Islet precursor cell (in vitro differentiated cells): Measurements from ENCODE around the gene TEX19.
"Not testable (repeated sequence)": the region's sequence is repeated elsewhere in the genome, so short reads cannot be mapped to it uniquely, and the experiment has no call there.

Source experiments
- DNase-seq: peaks from one replicate; pipeline ENCODE4 v3.0.0-alpha.2; 2018

The TEX19 gene

GRCh38 chr17:82392941-82393340 lies 33.9 kb downstream of the TEX19 start:
- DNase-seq = no peak

GRCh38 chr17:82394278-82394677 lies 35.2 kb downstream of the TEX19 start:
- no peak for DNase-seq

GRCh38 chr17:82396601-82397435 lies 37.8 kb downstream of the TEX19 start:
- DNase-seq = no peak

GRCh38 chr17:82397449-82398335 lies 38.6 kb downstream of the TEX19 start:
- DNase-seq = no peak

- no peak for DNase-seq
Observed at GRCh38 chr17:82399041-82399441, 40.0 kb downstream of the TEX19 start.

- DNase-seq = no peak
Observed at GRCh38 chr17:82399601-82400101, 40.6 kb downstream of the TEX19 start.

- no peak for DNase-seq
Observed at GRCh38 chr17:82400206-82400605, 41.2 kb downstream of the TEX19 start.

GRCh38 chr17:82400830-82401229 lies 41.8 kb downstream of the TEX19 start:
- DNase-seq = no peak

- DNase-seq = no peak
Observed at GRCh38 chr17:82402865-82403264, 43.8 kb downstream of the TEX19 start.

GRCh38 chr17:82403662-82404660 lies 44.9 kb downstream of the TEX19 start:
- no peak for DNase-seq

- DNase-seq = no peak
Observed at GRCh38 chr17:82405051-82405450, 46.0 kb downstream of the TEX19 start.

- no peak for DNase-seq
Observed at GRCh38 chr17:82406131-82406671, 47.2 kb downstream of the TEX19 start.

GRCh38 chr17:82407255-82407654 lies 48.2 kb downstream of the TEX19 start:
- DNase-seq = no peak

- DNase-seq = no peak
Observed at GRCh38 chr17:82408288-82408937, 49.4 kb downstream of the TEX19 start.

- DNase-seq = no peak
Observed at GRCh38 chr17:82408938-82409318, 49.9 kb downstream of the TEX19 start.

- no peak for DNase-seq
Observed at GRCh38 chr17:82410014-82410716, 51.1 kb downstream of the TEX19 start.

- DNase-seq = no peak
Observed at GRCh38 chr17:82411396-82412053, 52.5 kb downstream of the TEX19 start.

- not testable (repeated sequence) for DNase-seq
Observed at GRCh38 chr17:82412081-82412480, 53.0 kb downstream of the TEX19 start.

GRCh38 chr17:82412535-82413520 lies 53.8 kb downstream of the TEX19 start:
- DNase-seq = no peak
